ENCODE data around the gene WDR26. TPM values are rescaled to one million over a fixed set of nuclear protein-coding genes. Genes with fewer than 3 reads are reported as not detected.
A peak's percentile ranks its signal among the peaks of the same experiment; 100 is the strongest.
"Not testable (repeated sequence)": the region's sequence is repeated elsewhere in the genome, so short reads cannot be mapped to it uniquely, and the experiment has no call there.

Gene WDR26
- polyA plus RNA-seq, 6 donors from 2014 or later = 2.0 to 5.8 (median 4.9) TPM

DNA sequence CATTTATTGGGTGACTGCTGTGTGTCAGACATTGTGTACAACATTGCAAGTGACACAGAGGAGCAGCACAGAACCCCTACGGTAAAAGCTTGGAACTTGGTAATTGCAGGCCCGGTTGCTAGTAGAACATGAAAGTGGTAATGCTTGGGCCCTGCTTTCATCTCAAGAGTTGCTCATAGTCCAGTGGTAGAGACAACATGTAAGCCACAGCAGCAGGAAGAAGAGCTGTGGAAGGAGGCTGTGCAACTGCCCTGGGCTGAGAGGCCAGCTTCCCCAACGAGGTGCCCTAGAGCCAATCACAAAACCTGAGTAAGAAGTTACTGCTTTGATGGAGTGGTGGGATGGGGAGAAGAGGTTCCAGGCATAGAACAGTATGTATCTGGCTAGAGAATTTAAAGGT is 59.5 kb downstream of the WDR26 start:
- Mint-ChIP-seq H3K36me3 (peaks cover 15 to 28% of the 10 kb centered on the region in 2 donors), H3K4me1 (peaks cover 13 to 16% (median 15%) of the 10 kb centered on the region in 3 donors), H3K27ac (peak overlapping the region in 1 of 6 donors; percentile 43), H3K9me3 (no peaks in the 10 kb centered on the region), H3K4me3 (no peak overlapping the region), H3K27me3 (no peaks in the 10 kb centered on the region)
- no peak for DNase-seq
- no peak for ATAC-seq (ENCODE audit: low read depth in 2 of 2)

GRCh38 chr1:224373008-224373590 is 61.5 kb downstream of the WDR26 start:
- Mint-ChIP-seq H3K27ac (no peak overlapping the region), H3K4me3 (no peak overlapping the region), H3K36me3 (peaks cover 15 to 28% of the 10 kb centered on the region in 2 donors), H3K9me3 (no peaks in the 10 kb centered on the region), H3K27me3 (no peaks in the 10 kb centered on the region), H3K4me1 (peaks cover 0 to 3% (median 2%) of the 10 kb centered on the region in 3 donors)
- no peak for DNase-seq
- no peak for ATAC-seq (ENCODE audit: low read depth in 2 of 2)

GRCh38 chr1:224368409-224368808 is 66.2 kb downstream of the WDR26 start:
- H3K27me3 Mint-ChIP-seq = no peaks in the 10 kb centered on the region
- H3K27ac Mint-ChIP-seq = no peak overlapping the region
- no peak overlapping the region for H3K4me3 Mint-ChIP-seq
- H3K36me3 Mint-ChIP-seq = peaks cover 9 to 12% of the 10 kb centered on the region in 2 donors
- no peaks in the 10 kb centered on the region for H3K9me3 Mint-ChIP-seq
- DNase-seq (no peak), ATAC-seq (ENCODE audit: low read depth in 2 of 2) (no peak)
- H3K4me1 Mint-ChIP-seq = peaks cover 6 to 18% (median 17%) of the 10 kb centered on the region in 3 donors

GRCh38 chr1:224359207-224359606 is 75.4 kb downstream of the WDR26 start:
- peaks cover 32 to 53% (median 42%) of the 10 kb centered on the region in 3 donors for H3K4me1 Mint-ChIP-seq

GRCh38 chr1:224358237-224358636 is 76.4 kb downstream of the WDR26 start:
- H3K27me3 Mint-ChIP-seq = peaks cover 0 to 7% (median 0%) of the 10 kb centered on the region in 3 donors
- peaks cover 0 to 11% of the 10 kb centered on the region in 2 donors for H3K36me3 Mint-ChIP-seq
- DNase-seq (no peak), ATAC-seq (ENCODE audit: low read depth in 2 of 2) (no peak)
- peak overlapping the region; percentile 2 to 96 (median 90) for H3K4me3 Mint-ChIP-seq
- H3K4me1 Mint-ChIP-seq = peaks cover 25 to 45% (median 34%) of the 10 kb centered on the region in 3 donors
- no peaks in the 10 kb centered on the region for H3K9me3 Mint-ChIP-seq
- peak overlapping the region in 3 of 6 donors; percentile 41 to 86 (median 52) for H3K27ac Mint-ChIP-seq

More at GRCh38 chr1:224359207-224359606, 75.4 kb downstream of the WDR26 start:
- ATAC-seq (ENCODE audit: low read depth in 2 of 2) = no peak
- no peaks in the 10 kb centered on the region for H3K9me3 Mint-ChIP-seq
- H3K27ac Mint-ChIP-seq = no peak overlapping the region
- peaks cover 0 to 17% of the 10 kb centered on the region in 2 donors for H3K36me3 Mint-ChIP-seq
- no peaks in the 10 kb centered on the region for H3K27me3 Mint-ChIP-seq
- H3K4me3 Mint-ChIP-seq = peak overlapping the region in 1 of 8 donors; percentile 87
- DNase-seq = no peak

GRCh38 chr1:224357626-224358124 is 76.9 kb downstream of the WDR26 start:
- peak overlapping the region; percentile 87 to 96 (median 94) for H3K4me3 Mint-ChIP-seq
- H3K9me3 Mint-ChIP-seq = no peaks in the 10 kb centered on the region
- H3K27me3 Mint-ChIP-seq = peaks cover 0 to 7% (median 0%) of the 10 kb centered on the region in 3 donors
- ATAC-seq (ENCODE audit: low read depth in 2 of 2) (no peak), DNase-seq (no peak)
- peaks cover 22 to 40% (median 32%) of the 10 kb centered on the region in 3 donors for H3K4me1 Mint-ChIP-seq
- H3K27ac Mint-ChIP-seq = peak overlapping the region; percentile 84 to 91 (median 86)
- H3K36me3 Mint-ChIP-seq = peaks cover 0 to 5% of the 10 kb centered on the region in 2 donors

DNA sequence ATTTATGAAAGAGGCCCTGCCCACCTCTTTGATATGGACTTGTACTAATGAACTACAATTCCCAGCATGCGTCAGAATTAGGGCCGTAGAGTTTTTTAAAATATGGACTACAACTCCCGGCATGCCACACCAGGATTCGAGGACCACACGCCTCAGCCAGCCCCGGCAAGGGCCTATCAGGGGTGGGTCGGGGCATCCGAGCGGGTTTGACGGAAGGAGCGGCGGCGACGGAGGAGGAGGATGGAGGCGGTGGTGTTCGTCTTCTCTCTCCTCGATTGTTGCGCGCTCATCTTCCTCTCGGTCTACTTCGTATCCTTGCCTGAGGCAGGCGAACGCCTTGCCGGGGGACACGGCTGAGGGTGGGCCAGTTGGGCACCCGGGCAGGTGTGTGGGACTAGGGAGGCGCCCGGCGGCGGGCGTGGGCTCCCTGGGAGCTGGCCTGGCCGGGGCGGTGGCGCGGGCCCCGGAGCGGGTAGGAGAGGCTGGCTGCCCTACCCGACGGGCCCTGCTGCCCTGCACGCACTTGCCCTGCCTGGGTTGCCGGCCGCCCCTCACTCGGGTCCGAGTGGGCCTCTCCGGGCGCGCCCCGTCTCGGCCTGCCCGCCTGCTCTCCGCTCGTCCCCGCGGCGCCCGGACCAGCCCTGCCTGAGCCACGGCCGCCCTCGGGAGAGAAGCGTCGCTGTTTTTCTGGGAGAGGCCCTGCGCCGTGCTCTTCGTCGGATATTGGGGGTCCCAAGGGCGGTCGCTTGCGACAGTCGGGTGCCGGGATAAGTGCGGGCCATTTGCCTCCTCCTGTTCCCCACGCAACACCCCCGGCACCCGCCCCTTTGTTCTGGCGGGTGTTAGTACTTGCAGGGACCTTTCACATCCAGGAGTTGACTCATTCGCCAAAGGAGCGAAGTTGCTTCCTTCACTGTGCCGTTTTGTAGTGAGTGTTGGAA is 77.6 kb downstream of the WDR26 start, which contains the start of gene CNIH4:
CNIH4 (plus strand) TSS at position 195 of the 941 bp plus-strand sequence; CDS start at position 241, 46 bp downstream.
- Mint-ChIP-seq H3K36me3 (no peaks in the 10 kb centered on the region), H3K4me1 (peaks cover 17 to 33% (median 28%) of the 10 kb centered on the region in 3 donors), H3K27me3 (peaks cover 0 to 7% (median 0%) of the 10 kb centered on the region in 3 donors), H3K9me3 (no peaks in the 10 kb centered on the region), H3K4me3 (peak within 1 kb of the TSS; percentile 87 to 96 (median 95)), H3K27ac (peak within 1 kb of the TSS; percentile 85 to 93 (median 89))
- ATAC-seq (ENCODE audit: low read depth in 2 of 2) (peak; percentile 98 to 99), DNase-seq (peak; percentile 92)

DNA sequence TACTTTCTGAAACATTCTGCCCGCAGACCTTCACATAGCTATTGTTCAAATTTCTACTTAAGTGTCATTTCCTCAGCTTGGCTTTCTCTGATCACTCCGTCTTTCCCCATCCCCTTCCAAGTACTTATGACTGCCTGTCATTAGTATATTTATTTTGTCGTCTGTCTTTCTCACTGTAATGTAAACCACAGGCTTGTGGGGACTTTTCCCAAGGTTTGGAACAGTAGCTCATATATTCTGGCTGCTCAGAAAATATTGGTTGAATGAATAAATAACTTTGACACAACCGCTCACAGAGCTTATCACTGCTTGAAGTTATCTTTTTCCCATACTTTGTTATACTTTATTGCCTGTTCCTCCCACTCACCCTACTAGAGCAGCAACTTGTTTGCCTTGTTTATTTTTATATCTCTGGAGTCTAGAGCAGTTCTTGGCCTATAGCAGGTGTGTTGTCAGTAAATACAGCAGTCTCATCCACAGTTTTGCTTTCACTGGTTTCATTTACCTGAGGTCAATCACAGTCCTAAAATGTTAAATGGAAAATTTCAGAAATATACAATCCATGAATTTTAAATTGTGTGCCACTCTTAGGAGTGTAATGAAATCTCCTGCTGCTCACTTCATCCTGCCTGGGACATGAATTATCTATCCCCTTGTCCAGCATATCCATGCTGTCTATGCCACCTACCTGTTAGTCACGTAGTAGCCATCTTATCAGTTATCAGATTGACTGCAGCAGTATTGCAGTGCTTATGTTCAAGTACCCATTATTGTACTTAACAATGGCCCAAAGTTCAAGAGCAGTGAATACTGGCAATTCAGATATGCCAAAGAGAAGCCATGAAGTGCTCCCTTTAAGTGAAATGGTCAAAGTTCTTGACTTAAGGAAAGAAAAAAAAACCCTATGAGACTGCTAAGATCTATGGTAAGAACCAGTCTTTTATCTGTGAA is 80.3 kb downstream of the WDR26 start:
- Mint-ChIP-seq H3K4me3 (peak overlapping the region in 2 of 8 donors; percentile 19 to 24), H3K27ac (no peak overlapping the region), H3K9me3 (no peaks in the 10 kb centered on the region), H3K36me3 (no peaks in the 10 kb centered on the region), H3K4me1 (peaks cover 13 to 26% (median 25%) of the 10 kb centered on the region in 3 donors), H3K27me3 (peaks cover 0 to 7% (median 7%) of the 10 kb centered on the region in 3 donors)
- DNase-seq = no peak
- no peak for ATAC-seq (ENCODE audit: low read depth in 2 of 2)

DNA sequence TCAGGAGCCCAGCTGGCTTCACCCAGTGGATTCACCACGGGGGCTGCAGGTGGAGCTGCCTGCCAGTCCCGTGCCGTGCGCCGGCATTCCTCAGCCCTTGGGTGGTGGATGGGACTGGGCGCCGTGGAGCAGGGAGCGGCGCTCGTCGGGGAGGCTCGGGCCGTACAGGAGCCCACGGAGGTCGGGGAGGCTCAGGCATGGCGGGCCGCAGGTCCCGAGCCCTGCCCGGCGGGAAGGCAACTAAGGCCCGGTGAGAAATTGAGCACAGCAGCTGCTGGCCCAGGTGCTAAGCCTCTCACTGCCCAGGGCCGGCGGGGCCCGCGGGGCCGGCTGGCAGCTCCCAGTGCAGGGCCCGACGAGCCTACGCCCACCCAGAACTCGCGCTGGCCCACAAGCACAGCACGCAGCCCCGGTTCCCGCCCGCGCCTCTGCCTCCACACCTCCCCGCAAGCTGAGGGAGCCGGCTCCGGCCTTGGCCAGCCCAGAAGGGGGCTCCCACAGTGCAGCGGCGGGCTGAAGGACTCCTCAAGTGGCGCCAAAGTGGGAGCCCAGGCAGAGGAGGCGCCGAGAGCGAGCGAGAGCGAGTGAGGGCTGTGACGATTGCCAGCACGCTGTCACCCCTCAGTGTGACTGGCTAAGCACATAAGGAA is 82.0 kb downstream of the WDR26 start:
- not testable (repeated sequence) for H3K36me3 Mint-ChIP-seq; DNase-seq; H3K27ac Mint-ChIP-seq; H3K27me3 Mint-ChIP-seq; ATAC-seq (ENCODE audit: low read depth in 2 of 2); H3K9me3 Mint-ChIP-seq; H3K4me1 Mint-ChIP-seq; H3K4me3 Mint-ChIP-seq

- not testable (repeated sequence) for H3K4me1 Mint-ChIP-seq; H3K9me3 Mint-ChIP-seq; H3K4me3 Mint-ChIP-seq; DNase-seq; H3K36me3 Mint-ChIP-seq; H3K27ac Mint-ChIP-seq; ATAC-seq (ENCODE audit: low read depth in 2 of 2)
- H3K27me3 Mint-ChIP-seq = peaks cover 11 to 25% (median 15%) of the 10 kb centered on the region in 3 donors
These were observed 84.9 kb downstream of the WDR26 start for GRCh38 chr1:224349716-224350115.

DNA sequence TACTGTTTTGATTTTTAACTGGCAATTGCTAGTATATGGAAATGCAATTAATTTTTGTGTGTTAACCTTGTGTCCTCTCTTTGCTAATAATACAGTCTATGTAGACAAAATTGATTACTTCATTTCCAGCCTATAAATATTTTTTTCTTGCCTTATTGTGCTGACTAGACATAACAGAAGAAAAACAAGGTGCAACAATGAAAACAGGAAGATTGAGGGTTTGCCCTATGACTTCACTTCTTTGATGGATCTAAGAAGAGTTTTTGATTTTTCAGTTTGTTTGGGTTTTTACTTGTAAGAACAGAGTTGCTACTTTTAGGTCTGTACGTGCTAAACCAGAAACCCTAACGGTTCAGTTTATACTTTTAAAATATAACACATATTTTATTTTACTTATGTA is 86.5 kb downstream of the WDR26 start:
- no peak overlapping the region for H3K4me3 Mint-ChIP-seq
- H3K36me3 Mint-ChIP-seq = peaks cover 0 to 8% of the 10 kb centered on the region in 2 donors
- no peak for ATAC-seq (ENCODE audit: low read depth in 2 of 2)
- H3K4me1 Mint-ChIP-seq = no peaks in the 10 kb centered on the region
- H3K27me3 Mint-ChIP-seq = peaks cover 4 to 30% (median 17%) of the 10 kb centered on the region in 3 donors
- no peak overlapping the region for H3K27ac Mint-ChIP-seq
- no peak for DNase-seq
- peaks cover 0 to 23% (median 18%) of the 10 kb centered on the region in 7 donors for H3K9me3 Mint-ChIP-seq

DNA sequence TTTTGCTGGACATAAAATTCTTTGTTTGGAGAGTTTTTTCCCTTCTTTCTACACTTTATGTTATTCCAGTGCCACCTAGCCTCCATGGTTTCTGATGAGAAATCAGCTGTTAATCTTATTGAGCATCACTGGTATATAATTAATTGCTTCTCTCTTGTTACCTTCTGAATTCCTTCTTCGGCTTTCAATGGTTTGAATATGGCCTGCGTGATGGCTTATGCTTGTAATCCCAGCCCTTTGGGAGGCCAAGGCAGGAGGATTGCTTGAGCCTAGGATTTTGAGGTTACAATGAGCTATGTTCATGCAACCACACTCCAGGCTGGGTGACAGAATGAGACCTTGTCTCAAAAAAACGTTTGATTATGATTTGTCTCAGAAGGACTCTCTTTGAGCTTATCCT is 90.9 kb downstream of the WDR26 start:
- peak overlapping the region in 1 of 8 donors; percentile 32 for H3K4me3 Mint-ChIP-seq
- H3K9me3 Mint-ChIP-seq = peaks cover 5 to 35% (median 31%) of the 10 kb centered on the region in 7 donors
- DNase-seq (no peak), ATAC-seq (ENCODE audit: low read depth in 2 of 2) (no peak)
- peaks cover 0 to 20% of the 10 kb centered on the region in 2 donors for H3K36me3 Mint-ChIP-seq
- peaks cover 0 to 8% (median 7%) of the 10 kb centered on the region in 3 donors for H3K4me1 Mint-ChIP-seq
- H3K27me3 Mint-ChIP-seq = peaks cover 26 to 48% (median 34%) of the 10 kb centered on the region in 3 donors
- H3K27ac Mint-ChIP-seq = no peak overlapping the region

Data from naive B cell (primary cell).